Occipital lobe (tissue), 2 donors: ENCODE measurements around the gene FMN1. TPM values are rescaled to one million over a fixed set of nuclear protein-coding genes. Genes with fewer than 3 reads are reported as not detected.

Experiments
- DNase-seq: peaks from one replicate; lab custom pipeline; 2025; lab: John Stamatoyannopoulos, UW
- total RNA-seq: library from RNA; depleted of rRNA; stranded (reverse); fragments of >200 nt; gene quantifications from one replicate; pipeline ENCODE4 v1.2.3, GENCODE V29; 2014

Gene FMN1
- total RNA-seq, 1 donor from 2014 or later, result 3.9 TPM

- DNase-seq, result peak; percentile 54
Measured at GRCh38 chr15:33201491-33202231, 7.1 kb upstream of the FMN1 start.

DNA sequence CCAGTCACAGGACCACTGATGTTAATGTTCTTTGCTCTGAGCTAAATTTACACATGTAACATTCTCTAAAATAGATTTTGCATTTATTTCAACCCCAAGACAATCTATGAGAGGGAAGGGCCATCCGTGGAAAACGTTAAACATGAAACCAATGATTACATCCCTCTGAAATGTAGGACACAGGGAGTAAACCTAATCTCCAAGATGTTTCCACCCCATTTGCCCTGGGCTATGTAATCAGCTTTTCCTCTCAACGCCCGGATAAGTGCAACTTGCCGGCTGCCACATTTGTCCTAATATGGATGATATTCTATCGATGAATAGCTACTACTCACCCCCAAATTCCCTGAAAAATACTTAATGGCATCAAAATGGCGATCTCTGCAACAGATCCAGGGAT is 6.4 kb upstream of the FMN1 start:
- no peak for DNase-seq

DNA sequence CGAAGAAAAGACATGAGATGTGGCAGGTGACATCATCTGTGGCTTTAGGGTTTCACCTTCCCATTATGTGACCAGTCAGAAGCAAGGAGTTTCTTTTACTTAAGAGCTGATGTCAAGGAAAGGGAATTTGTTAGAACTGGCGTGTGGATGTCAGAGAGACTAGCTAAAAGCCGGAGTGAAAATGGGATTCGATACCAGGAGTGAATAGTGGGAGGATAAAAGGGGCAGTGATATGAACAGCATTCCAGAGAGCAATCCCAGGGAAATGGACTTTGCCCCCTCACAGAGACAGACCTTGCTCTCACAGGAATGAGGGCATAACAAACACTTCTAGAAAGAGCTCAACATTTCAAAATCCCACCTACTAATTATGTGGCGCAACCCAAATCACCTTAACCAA is 5.9 kb upstream of the FMN1 start:
- no peak for DNase-seq

- DNase-seq, result no peak
Measured at GRCh38 chr15:33198541-33198940, 4.0 kb upstream of the FMN1 start.

- no peak for DNase-seq
Measured at GRCh38 chr15:33197636-33198035, 3.1 kb upstream of the FMN1 start.

- DNase-seq, result no peak
Measured at GRCh38 chr15:33194237-33194636, 277 bp downstream of the FMN1 start.

DNA sequence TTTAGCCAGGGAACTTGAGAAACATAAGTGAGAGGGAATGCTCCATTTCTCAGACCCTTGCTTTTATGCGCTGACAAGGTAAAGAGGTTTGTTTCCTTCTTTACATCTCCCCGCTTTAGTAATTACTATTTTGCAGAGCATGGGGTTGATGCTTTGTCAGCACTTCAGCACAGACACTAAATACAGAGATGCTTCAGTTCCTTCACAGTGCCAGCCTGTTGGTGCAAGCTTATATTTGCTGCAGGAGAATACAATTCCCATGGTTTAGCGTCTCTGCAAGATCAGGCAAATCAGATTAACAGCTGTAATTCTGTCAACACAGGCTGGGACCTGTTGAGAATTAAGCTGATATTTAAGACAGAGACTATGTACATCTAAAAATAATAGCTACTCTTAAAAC is 2.9 kb downstream of the FMN1 start:
- no peak for DNase-seq

- DNase-seq, result no peak
Measured at GRCh38 chr15:33190539-33190938, 4.0 kb downstream of the FMN1 start.

GRCh38 chr15:33188641-33189257 is 5.8 kb downstream of the FMN1 start:
- no peak for DNase-seq

DNA sequence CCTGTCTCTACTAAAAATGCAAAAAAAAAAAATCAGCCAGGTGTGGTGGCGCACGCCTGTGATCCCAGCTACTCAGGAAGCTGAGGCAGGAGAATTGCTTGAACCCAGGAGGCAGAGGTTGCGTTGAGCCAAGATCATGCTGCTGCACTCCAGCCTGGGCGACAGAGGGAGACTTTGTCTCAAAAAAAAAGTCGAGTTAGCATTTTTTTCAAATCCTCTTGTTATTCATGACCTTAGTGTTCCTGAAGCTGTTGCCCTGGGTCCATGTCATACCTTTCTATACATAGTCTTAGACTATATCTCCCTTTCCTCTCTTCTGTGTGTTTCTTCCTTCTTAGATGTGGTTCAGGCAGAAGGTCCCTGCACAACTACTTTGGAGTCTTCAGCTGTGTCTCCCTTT is 6.4 kb downstream of the FMN1 start:
- DNase-seq, result no peak

GRCh38 chr15:33183334-33183733 is 11.2 kb downstream of the FMN1 start:
- DNase-seq, result no peak

DNA sequence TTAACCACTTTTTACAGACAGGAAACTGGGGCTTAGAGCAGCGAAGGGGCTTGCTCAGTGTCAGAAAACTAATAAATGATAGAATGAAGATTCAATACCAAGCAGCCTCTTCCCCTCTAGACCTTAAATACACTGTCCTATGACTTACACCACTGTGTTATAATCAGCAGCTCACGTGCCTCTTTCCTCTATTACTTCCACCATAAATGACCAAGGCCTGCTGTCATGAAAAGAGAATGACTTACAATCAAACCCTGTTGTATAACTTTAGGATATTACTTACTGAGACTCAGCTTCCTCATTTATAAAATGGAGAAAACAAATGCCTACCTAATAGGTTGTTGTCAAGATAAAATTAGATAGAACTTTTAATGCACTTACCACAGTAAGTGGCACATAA is 11.6 kb downstream of the FMN1 start:
- DNase-seq, result no peak

- no peak for DNase-seq
Measured at GRCh38 chr15:33182278-33182905, 12.1 kb downstream of the FMN1 start.

DNA sequence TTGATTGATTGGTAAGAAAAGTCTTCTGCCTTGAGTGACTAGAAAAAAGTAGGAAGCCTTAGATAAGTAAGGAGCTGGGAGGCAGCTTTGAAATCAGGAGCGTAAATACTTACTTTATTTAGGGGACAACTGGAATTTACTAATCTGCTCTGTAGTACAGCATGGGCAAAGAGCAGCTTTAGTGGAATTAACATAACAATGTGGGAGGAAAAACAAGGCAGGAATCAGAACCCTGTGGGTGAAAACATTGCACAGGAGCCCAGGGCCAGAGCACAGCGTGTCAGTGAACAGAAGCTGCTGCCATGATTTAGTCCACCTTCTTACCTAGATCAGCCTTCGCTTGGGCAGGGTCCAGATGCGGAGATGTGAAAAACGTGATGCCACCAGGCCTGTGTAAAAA is 14.6 kb downstream of the FMN1 start:
- no peak for DNase-seq

GRCh38 chr15:33171202-33171601 is 23.3 kb downstream of the FMN1 start:
- no peak for DNase-seq

DNA sequence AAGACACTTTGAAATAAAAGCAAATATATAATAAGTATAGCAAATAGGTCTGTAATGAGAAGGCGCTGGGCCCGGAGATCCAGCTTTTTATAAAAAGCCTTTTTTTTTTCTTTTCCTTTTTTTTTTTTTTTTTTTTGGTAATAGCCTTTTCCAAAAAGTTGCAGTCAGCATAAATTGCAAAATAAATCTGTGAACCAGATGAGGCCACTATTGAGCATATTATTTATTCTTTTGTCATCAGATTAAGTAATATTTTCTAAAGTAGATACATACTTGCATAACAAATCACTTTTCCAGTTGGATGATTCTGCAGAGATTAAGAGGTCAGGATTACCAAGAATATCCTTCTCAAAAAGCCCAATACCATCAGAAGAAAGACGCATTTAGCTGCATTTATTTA is 24.9 kb downstream of the FMN1 start:
- no peak for DNase-seq

DNA sequence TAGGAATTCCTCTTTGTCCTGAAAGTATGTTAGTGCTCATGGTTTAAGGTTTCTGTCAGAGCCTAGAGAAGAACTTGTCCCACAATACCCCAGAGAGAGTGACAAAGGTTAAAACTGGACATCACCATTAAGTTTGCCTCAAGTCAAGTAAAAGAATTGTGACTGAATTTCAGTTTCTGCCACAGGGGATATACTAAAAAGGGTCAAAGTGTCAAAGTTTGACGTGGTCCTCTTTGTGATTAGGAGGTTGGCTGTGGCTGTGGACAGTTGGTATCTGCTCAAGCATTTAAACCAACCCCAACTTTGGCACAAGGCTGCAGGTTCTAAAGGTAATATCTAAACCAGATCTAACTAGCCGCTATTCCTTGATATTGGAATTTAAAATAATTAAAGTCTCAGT is 26.1 kb downstream of the FMN1 start:
- DNase-seq, result no peak

DNA sequence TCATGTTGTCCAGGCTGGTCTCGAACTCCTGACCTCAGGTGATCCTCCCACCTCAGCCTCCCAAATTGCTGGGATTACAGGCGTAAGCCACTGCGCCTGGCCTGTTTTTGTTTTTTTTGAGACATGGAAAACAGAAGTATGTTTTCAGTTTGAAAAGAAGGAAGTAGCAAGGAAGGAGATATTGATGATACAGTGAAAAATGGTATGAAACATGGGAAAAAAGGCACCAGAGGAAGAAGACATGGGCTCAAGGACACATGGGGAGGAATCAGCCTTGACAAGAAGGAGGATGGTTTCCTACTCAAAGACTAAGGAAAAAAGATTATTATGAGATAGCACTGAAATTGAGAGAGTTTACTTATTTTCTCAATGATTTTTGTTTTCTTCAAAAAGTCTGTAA is 30.7 kb downstream of the FMN1 start:
- no peak for DNase-seq

- DNase-seq, result no peak
Measured at GRCh38 chr15:33161209-33161608, 33.3 kb downstream of the FMN1 start.

- no peak for DNase-seq
Measured at GRCh38 chr15:33160581-33161165, 33.8 kb downstream of the FMN1 start.

DNA sequence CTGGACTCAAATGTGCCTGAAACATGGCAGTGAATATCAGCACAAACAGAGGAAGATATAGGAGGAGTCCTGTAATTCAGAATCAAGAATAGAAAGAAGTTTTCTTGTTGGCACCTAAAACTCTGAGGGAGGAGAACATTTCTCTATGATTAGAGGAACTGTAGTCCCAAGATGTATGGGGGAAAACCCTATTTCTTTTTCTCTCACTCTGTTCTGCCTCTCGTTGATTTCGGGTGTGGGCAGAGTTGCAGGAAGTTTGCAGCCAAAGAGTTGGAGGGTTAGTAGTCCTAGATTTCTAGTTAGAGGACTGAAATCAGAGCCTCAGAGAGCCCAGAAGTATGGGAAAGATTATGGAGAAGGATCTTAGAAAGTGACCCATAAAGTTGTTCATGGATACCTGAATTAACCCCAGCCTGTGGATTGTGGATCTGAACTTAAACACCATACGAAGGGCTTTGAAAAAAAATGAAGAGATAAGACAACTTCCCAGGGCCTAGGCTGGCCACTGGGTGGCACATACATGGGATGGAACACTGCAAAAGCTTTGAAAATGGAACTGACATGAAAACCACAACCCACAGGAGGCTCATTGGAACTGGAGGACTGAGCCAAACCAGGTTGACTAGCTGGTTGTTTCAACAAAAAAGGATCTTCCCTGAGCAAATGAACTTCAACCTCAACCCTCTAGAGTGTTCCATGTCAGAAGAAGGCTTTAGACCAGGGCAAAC is 34.6 kb downstream of the FMN1 start:
- no peak for DNase-seq

GRCh38 chr15:33158366-33158765 is 36.1 kb downstream of the FMN1 start:
- no peak for DNase-seq
